Measurements from ENCODE around the gene SLC17A2. TPM values are rescaled to one million over a fixed set of nuclear protein-coding genes. Genes with fewer than 3 reads are reported as not detected.

The SLC17A2 gene
- total and polyA plus RNA-seq, 2 experiments from 2014 or later = not detected

DNA sequence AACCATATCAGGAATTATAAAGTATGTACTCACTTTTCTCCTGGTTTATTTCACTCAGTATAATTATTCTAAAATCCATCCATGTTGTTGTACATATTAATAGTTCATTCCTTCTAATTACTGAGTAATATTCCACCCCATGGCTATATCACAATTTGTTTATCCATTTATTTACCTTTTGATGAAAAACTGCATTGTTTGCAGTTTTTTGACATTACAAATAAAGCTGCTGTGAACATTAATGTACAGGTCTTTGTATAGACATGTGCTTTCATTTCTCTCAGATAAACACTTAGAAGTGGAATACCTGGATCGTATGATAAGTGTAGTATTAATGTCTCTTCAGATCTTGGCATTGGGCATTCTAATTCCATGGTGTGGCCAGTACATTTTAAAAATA is 60.7 kb downstream of the SLC17A2 start (continued):
- TF ChIP-seq, protein P1, sequence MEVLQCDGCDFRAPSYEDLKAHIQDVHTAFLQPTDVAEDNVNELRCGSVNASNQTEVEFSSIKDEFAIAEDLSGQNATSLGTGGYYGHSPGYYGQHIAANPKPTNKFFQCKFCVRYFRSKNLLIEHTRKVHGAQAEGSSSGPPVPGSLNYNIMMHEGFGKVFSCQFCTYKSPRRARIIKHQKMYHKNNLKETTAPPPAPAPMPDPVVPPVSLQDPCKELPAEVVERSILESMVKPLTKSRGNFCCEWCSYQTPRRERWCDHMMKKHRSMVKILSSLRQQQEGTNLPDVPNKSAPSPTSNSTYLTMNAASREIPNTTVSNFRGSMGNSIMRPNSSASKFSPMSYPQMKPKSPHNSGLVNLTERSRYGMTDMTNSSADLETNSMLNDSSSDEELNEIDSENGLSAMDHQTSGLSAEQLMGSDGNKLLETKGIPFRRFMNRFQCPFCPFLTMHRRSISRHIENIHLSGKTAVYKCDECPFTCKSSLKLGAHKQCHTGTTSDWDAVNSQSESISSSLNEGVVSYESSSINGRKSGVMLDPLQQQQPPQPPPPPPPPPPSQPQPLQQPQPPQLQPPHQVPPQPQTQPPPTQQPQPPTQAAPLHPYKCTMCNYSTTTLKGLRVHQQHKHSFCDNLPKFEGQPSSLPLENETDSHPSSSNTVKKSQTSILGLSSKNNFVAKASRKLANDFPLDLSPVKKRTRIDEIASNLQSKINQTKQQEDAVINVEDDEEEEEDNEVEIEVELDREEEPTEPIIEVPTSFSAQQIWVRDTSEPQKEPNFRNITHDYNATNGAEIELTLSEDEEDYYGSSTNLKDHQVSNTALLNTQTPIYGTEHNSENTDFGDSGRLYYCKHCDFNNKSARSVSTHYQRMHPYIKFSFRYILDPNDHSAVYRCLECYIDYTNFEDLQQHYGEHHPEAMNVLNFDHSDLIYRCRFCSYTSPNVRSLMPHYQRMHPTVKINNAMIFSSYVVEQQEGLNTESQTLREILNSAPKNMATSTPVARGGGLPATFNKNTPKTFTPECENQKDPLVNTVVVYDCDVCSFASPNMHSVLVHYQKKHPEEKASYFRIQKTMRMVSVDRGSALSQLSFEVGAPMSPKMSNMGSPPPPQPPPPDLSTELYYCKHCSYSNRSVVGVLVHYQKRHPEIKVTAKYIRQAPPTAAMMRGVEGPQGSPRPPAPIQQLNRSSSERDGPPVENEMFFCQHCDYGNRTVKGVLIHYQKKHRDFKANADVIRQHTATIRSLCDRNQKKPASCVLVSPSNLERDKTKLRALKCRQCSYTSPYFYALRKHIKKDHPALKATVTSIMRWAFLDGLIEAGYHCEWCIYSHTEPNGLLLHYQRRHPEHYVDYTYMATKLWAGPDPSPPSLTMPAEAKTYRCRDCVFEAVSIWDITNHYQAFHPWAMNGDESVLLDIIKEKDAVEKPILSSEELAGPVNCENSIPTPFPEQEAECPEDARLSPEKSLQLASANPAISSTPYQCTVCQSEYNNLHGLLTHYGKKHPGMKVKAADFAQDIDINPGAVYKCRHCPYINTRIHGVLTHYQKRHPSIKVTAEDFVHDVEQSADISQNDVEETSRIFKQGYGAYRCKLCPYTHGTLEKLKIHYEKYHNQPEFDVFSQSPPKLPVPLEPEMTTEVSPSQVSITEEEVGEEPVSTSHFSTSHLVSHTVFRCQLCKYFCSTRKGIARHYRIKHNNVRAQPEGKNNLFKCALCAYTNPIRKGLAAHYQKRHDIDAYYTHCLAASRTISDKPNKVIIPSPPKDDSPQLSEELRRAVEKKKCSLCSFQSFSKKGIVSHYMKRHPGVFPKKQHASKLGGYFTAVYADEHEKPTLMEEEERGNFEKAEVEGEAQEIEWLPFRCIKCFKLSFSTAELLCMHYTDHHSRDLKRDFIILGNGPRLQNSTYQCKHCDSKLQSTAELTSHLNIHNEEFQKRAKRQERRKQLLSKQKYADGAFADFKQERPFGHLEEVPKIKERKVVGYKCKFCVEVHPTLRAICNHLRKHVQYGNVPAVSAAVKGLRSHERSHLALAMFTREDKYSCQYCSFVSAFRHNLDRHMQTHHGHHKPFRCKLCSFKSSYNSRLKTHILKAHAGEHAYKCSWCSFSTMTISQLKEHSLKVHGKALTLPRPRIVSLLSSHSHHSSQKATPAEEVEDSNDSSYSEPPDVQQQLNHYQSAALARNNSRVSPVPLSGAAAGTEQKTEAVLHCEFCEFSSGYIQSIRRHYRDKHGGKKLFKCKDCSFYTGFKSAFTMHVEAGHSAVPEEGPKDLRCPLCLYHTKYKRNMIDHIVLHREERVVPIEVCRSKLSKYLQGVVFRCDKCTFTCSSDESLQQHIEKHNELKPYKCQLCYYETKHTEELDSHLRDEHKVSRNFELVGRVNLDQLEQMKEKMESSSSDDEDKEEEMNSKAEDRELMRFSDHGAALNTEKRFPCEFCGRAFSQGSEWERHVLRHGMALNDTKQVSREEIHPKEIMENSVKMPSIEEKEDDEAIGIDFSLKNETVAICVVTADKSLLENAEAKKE (CRISPR knock-in tag; IDR thresholded peaks at IDR 0.05) = no peak
- TF ChIP-seq CREB1 (CRISPR knock-in tag; IDR thresholded peaks at IDR 0.05; ENCODE audit: low read depth) (no peak), STAT1 (IDR thresholded peaks at IDR 0.05; ENCODE audit: unreplicated experiment) (no peak), ZNF331 (CRISPR knock-in tag; IDR thresholded peaks at IDR 0.05; ENCODE audit: low read depth) (no peak), POLR2AphosphoS5 (IDR thresholded peaks at IDR 0.05; ENCODE audit: low read depth) (no peak), ZNF114 (CRISPR knock-in tag; IDR thresholded peaks at IDR 0.05) (no peak), EZH2phosphoT487 (IDR thresholded peaks at IDR 0.05; ENCODE audit: unreplicated experiment) (no peak), EZH2 (IDR thresholded peaks at IDR 0.05; ENCODE audit: low read depth, unreplicated experiment) (no peak)

DNA sequence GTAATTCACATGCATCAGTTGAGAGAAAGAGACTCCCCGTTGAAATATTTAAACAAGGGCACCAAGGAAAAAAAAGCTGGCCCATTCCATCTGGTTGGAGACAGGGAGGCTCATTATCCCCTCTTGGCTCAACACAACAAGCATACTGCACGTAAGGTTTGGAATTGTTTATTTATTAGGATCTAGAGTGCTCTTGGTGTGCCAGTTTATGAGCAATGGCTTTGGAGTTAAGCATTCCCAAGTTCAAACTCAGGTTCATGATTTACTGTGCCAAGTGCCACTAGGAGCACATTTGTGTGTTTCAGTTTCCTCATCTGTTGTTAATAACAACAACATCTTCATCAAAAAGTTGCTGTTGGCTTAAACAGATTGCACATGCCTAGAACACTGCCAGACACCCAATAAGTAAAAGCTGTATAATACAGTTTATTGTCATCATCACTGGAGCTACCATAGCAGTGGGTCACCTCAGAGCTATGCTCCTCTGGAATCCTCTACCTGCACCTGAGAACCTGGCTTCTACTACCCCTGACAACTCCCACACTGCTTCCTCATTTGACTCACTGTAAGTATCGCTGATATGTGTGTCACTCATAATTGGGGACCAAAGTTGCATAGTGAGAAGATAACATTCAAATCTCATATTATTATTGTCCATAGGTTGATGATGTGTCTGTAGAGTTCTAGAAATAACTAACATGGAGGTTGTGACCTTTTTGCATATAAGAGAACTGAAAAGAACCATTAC is 61.9 kb downstream of the SLC17A2 start:
- ATAC-seq (no peak), DNase-seq (ENCODE audit: low spot score) (no peak)
- no peaks in the 10 kb centered on the region for H3F3A ChIP-seq (replicated peaks; ENCODE audit: low read depth)
- H3K27me3 ChIP-seq (ENCODE audit: insufficient read depth) = no peaks in the 10 kb centered on the region
- H3K4me3 ChIP-seq = no peak overlapping the region
- H2AFZ ChIP-seq = no peak overlapping the region
- no peaks in the 10 kb centered on the region for H3K79me2 ChIP-seq (replicated peaks; ENCODE audit: insufficient read depth)
- no peaks in the 10 kb centered on the region for H3K36me3 ChIP-seq (ENCODE audit: insufficient read depth)
- no peak for TF ChIP-seq EZH2 (IDR thresholded peaks at IDR 0.05; ENCODE audit: low read depth, unreplicated experiment)
- TF ChIP-seq POLR2AphosphoS5 (IDR thresholded peaks at IDR 0.05; ENCODE audit: low read depth) = no peak
- TF ChIP-seq, protein P2, sequence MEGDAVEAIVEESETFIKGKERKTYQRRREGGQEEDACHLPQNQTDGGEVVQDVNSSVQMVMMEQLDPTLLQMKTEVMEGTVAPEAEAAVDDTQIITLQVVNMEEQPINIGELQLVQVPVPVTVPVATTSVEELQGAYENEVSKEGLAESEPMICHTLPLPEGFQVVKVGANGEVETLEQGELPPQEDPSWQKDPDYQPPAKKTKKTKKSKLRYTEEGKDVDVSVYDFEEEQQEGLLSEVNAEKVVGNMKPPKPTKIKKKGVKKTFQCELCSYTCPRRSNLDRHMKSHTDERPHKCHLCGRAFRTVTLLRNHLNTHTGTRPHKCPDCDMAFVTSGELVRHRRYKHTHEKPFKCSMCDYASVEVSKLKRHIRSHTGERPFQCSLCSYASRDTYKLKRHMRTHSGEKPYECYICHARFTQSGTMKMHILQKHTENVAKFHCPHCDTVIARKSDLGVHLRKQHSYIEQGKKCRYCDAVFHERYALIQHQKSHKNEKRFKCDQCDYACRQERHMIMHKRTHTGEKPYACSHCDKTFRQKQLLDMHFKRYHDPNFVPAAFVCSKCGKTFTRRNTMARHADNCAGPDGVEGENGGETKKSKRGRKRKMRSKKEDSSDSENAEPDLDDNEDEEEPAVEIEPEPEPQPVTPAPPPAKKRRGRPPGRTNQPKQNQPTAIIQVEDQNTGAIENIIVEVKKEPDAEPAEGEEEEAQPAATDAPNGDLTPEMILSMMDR (conservative IDR thresholded peaks at IDR 0.05; ENCODE audit: low read depth in 2 of 2) = no peak
- no peak for TF ChIP-seq EZH2phosphoT487 (IDR thresholded peaks at IDR 0.05; ENCODE audit: unreplicated experiment)
- no peak for TF ChIP-seq JUNB (IDR thresholded peaks at IDR 0.05; ENCODE audit: unreplicated experiment)
- no peak for TF ChIP-seq STAT1 (IDR thresholded peaks at IDR 0.05; ENCODE audit: unreplicated experiment)
- Mint-ChIP-seq H3K36me3 (ENCODE audit: low read depth) (no peaks in the 10 kb centered on the region), H3K27me3 (ENCODE audit: insufficient read depth, low read depth, poor library complexity) (no peaks in the 10 kb centered on the region), H3K4me1 (no peaks in the 10 kb centered on the region), H3K9me3 (no peaks in the 10 kb centered on the region), H3K27ac (no peak overlapping the region), H3K4me3 (no peak overlapping the region)
- H3K4me2 ChIP-seq = no peak overlapping the region
- H3K27ac ChIP-seq (ENCODE audit: low read depth) = no peak overlapping the region
- no peaks in the 10 kb centered on the region for H3K4me1 ChIP-seq (ENCODE audit: insufficient read depth)
- peaks cover 15% of the 10 kb centered on the region for H3K9me2 ChIP-seq (ENCODE audit: insufficient read depth)
- H4K20me1 ChIP-seq (replicated peaks; ENCODE audit: insufficient read depth) = no peaks in the 10 kb centered on the region
